Muscle layer of duodenum (tissue), 2 donors: ENCODE data around the gene MBD1.
A peak's percentile ranks its signal among the peaks of the same experiment; 100 is the strongest.

ENCODE experiments used
- H3K27ac ChIP-seq: one replicate; pipeline ENCODE4 v1.7.0; 2013; ENCODE audit warnings: mild to moderate bottlenecking, low read length
- H3K27me3 ChIP-seq: one replicate; pipeline ENCODE4 v1.7.0; 2013; ENCODE audit warnings: low read depth, mild to moderate bottlenecking, control low read depth, low read length
- H3K36me3 ChIP-seq, 2 donors: one replicate each; pipeline ENCODE4 v1.7.0; 2013; ENCODE audit warnings: low read length in 2 of 2, control low read depth in 1 of 2, mild to moderate bottlenecking in 1 of 2; ENCODE audit not compliant: insufficient read depth in 2 of 2, control insufficient read depth in 1 of 2
- H3K4me1 ChIP-seq, 2 donors: one replicate each; pipeline ENCODE4 v1.7.0; 2013; ENCODE audit warnings: low read length in 2 of 2, mild to moderate bottlenecking in 2 of 2, control low read depth in 1 of 2, moderate library complexity in 1 of 2; ENCODE audit not compliant: insufficient read depth in 2 of 2, control insufficient read depth in 1 of 2
- H3K4me3 ChIP-seq, 2 donors: one replicate each; pipeline ENCODE4 v1.7.0; 2013; ENCODE audit warnings: low read length in 2 of 2, low read depth in 1 of 2, mild to moderate bottlenecking in 1 of 2
- H3K9me3 ChIP-seq, 2 donors: one replicate each; pipeline ENCODE4 v1.7.0; 2013; ENCODE audit warnings: low read length in 2 of 2, control low read depth in 1 of 2, mild to moderate bottlenecking in 1 of 2; ENCODE audit not compliant: control insufficient read depth in 1 of 2
- donor health status: healthy.

Gene MBD1

GRCh38 chr18:50281972-50282520, 723 bp upstream of the MBD1 start:
- H3K9me3 ChIP-seq = no peaks in the 10 kb centered on the region
- H3K27me3 ChIP-seq = no peaks in the 10 kb centered on the region
- H3K27ac ChIP-seq = peak overlapping the region; percentile 98
- H3K4me3 ChIP-seq = peak overlapping the region; percentile 94 to 97
- H3K36me3 ChIP-seq = peaks cover 22 to 53% of the 10 kb centered on the region in 2 donors
- H3K4me1 ChIP-seq = peaks cover 15 to 43% of the 10 kb centered on the region in 2 donors

GRCh38 chr18:50280707-50281294, 522 bp downstream of the MBD1 start:
- H3K9me3 ChIP-seq = no peaks in the 10 kb centered on the region
- no peaks in the 10 kb centered on the region for H3K27me3 ChIP-seq
- peaks cover 15 to 31% of the 10 kb centered on the region in 2 donors for H3K4me1 ChIP-seq
- H3K27ac ChIP-seq = peak overlapping the region; percentile 98
- H3K4me3 ChIP-seq = peak overlapping the region; percentile 94 to 97
- H3K36me3 ChIP-seq = peaks cover 34 to 61% of the 10 kb centered on the region in 2 donors

- peaks cover 15 to 31% of the 10 kb centered on the region in 2 donors for H3K4me1 ChIP-seq
- H3K36me3 ChIP-seq = peaks cover 43 to 69% of the 10 kb centered on the region in 2 donors
- H3K4me3 ChIP-seq = peak overlapping the region; percentile 94 to 97
- H3K27ac ChIP-seq = no peak overlapping the region
- H3K27me3 ChIP-seq = no peaks in the 10 kb centered on the region
- H3K9me3 ChIP-seq = no peaks in the 10 kb centered on the region
Measured at GRCh38 chr18:50279752-50280151, 1.6 kb downstream of the MBD1 start.

GRCh38 chr18:50277942-50278341, 3.4 kb downstream of the MBD1 start:
- Histone ChIP-seq H3K9me3 (no peaks in the 10 kb centered on the region), H3K27ac (no peak overlapping the region), H3K4me3 (no peak overlapping the region), H3K36me3 (peaks cover 51 to 69% of the 10 kb centered on the region in 2 donors), H3K4me1 (peaks cover 15 to 31% of the 10 kb centered on the region in 2 donors), H3K27me3 (no peaks in the 10 kb centered on the region)

GRCh38 chr18:50276452-50276851, 4.9 kb downstream of the MBD1 start:
- Histone ChIP-seq H3K36me3 (peaks cover 66 to 76% of the 10 kb centered on the region in 2 donors), H3K27ac (no peak overlapping the region)

GRCh38 chr18:50275503-50276036, 5.8 kb downstream of the MBD1 start:
- Histone ChIP-seq H3K9me3 (no peaks in the 10 kb centered on the region), H3K4me1 (peaks cover 13 to 20% of the 10 kb centered on the region in 2 donors), H3K4me3 (no peak overlapping the region), H3K36me3 (peaks cover 74 to 84% of the 10 kb centered on the region in 2 donors), H3K27ac (no peak overlapping the region), H3K27me3 (no peaks in the 10 kb centered on the region)

More at GRCh38 chr18:50276452-50276851, 4.9 kb downstream of the MBD1 start:
- Histone ChIP-seq H3K9me3 (no peaks in the 10 kb centered on the region), H3K4me1 (peaks cover 15 to 24% of the 10 kb centered on the region in 2 donors), H3K27me3 (no peaks in the 10 kb centered on the region), H3K4me3 (no peak overlapping the region)

GRCh38 chr18:50274941-50275340, 6.4 kb downstream of the MBD1 start:
- Histone ChIP-seq H3K27me3 (no peaks in the 10 kb centered on the region), H3K27ac (no peak overlapping the region), H3K36me3 (peaks cover 79 to 90% of the 10 kb centered on the region in 2 donors), H3K4me1 (peaks cover 7 to 14% of the 10 kb centered on the region in 2 donors), H3K9me3 (no peaks in the 10 kb centered on the region), H3K4me3 (no peak overlapping the region)

- H3K36me3 ChIP-seq = peaks cover 81 to 90% of the 10 kb centered on the region in 2 donors
- H3K4me3 ChIP-seq = no peak overlapping the region
- H3K27me3 ChIP-seq = no peaks in the 10 kb centered on the region
- H3K27ac ChIP-seq = no peak overlapping the region
- H3K9me3 ChIP-seq = no peaks in the 10 kb centered on the region
- peaks cover under 1 to 5% of the 10 kb centered on the region in 2 donors for H3K4me1 ChIP-seq
Measured at GRCh38 chr18:50274044-50274442, 7.3 kb downstream of the MBD1 start.

GRCh38 chr18:50273203-50274043, 7.9 kb downstream of the MBD1 start:
- Histone ChIP-seq H3K36me3 (peaks cover 80 to 85% of the 10 kb centered on the region in 2 donors), H3K27me3 (no peaks in the 10 kb centered on the region), H3K27ac (no peak overlapping the region)

GRCh38 chr18:50272568-50272967, 8.8 kb downstream of the MBD1 start:
- no peaks in the 10 kb centered on the region for H3K4me1 ChIP-seq
- H3K27ac ChIP-seq = no peak overlapping the region
- H3K36me3 ChIP-seq = peaks cover 78 to 80% of the 10 kb centered on the region in 2 donors
- H3K27me3 ChIP-seq = no peaks in the 10 kb centered on the region
- H3K4me3 ChIP-seq = no peak overlapping the region
- no peaks in the 10 kb centered on the region for H3K9me3 ChIP-seq

More at GRCh38 chr18:50273203-50274043, 7.9 kb downstream of the MBD1 start:
- H3K4me3 ChIP-seq = no peak overlapping the region
- no peaks in the 10 kb centered on the region for H3K4me1 ChIP-seq
- H3K9me3 ChIP-seq = no peaks in the 10 kb centered on the region
